A549 (cell line): ENCODE measurements around the gene UTP3. TPM values are rescaled to one million over a fixed set of nuclear protein-coding genes. Genes with fewer than 3 reads are reported as not detected.
"Not testable (repeated sequence)": the region's sequence is repeated elsewhere in the genome, so short reads cannot be mapped to it uniquely, and the experiment has no call there.

Source experiments
- ATAC-seq, 2 experiments: fragments of 200-7000 bp in 1 of 2; fragments of >200 bp in 1 of 2; cut with Nextera tagmentation in 1 of 2; cut with Tn5 transposase in 1 of 2; 3 replicates each; pipeline versions ENCODE4 v1.8.0 to v1.9.1; 2018 to 2020; ENCODE audit warnings: mild to moderate bottlenecking in 1 of 2, moderate library complexity in 1 of 2
- CTCF ChIA-PET: fragments of 300-600 bp; sonication (Branson Sonifier 250); formaldehyde crosslinking; extraction: SDS; loops from one replicate; lab custom pipeline; 2021; ENCODE audit warnings: antibody characterized with exemption, inconsistent platforms; lab: Yijun Ruan, JAX
- POLR2A ChIA-PET: fragments of 350-600 bp; formaldehyde crosslinking; extraction: SDS; loops from one replicate; lab custom pipeline; 2021; ENCODE audit warnings: antibody characterized with exemption, inconsistent platforms; lab: Yijun Ruan, JAX
- DNase-seq, 2 experiments: peaks; one replicate each; pipeline versions ENCODE4 v3.0.0 to v3.0.0-alpha.2; 2011 to 2016; ENCODE audit warnings: low read depth in 1 of 2, low spot score in 1 of 2
- FAIRE-seq: peaks from 2 replicates; lab custom pipeline; 2011; peaks lifted over from hg19 to GRCh38; lab: Jason Lieb, UNC
- H3K27ac ChIP-seq, 2 experiments: fragments of >200 bp; sonication (Bioruptor Twin); formaldehyde crosslinking; 3 replicates each; pipeline ENCODE4 v1.5.1; 2016 to 2017
- H3K4me1 ChIP-seq: fragments of >200 bp; sonication (Bioruptor Twin); formaldehyde crosslinking; 3 replicates; pipeline ENCODE4 v1.6.1; 2016
- H3K4me2 ChIP-seq: fragments of >200 bp; sonication (Bioruptor Twin); formaldehyde crosslinking; 3 replicates; pipeline ENCODE4 v1.6.1; 2016
- H3K4me3 ChIP-seq: fragments of >200 bp; sonication (Bioruptor Twin); formaldehyde crosslinking; 3 replicates; pipeline ENCODE4 v1.5.1; 2016
- H3K9me3 ChIP-seq: fragments of >200 bp; sonication (Bioruptor Twin); formaldehyde crosslinking; 3 replicates; pipeline ENCODE4 v1.6.1; 2016
- CBX8 ChIP-seq: fragments of 200-600 bp; sonication (generic); IDR thresholded peaks from 2 replicates; pipeline ENCODE4 v1.6.1; 2016
- CHD4 ChIP-seq: fragments of 200-600 bp; sonication (generic); IDR thresholded peaks from 2 replicates; pipeline ENCODE4 v1.6.1; 2016; ENCODE audit warnings: antibody characterized with exemption, mild to moderate bottlenecking, borderline replicate concordance
- EHF ChIP-seq: fragments of 250-450 bp; sonication (Bioruptor Pico); IDR thresholded peaks from 2 replicates; pipeline ENCODE4 v1.5.0; 2020; ENCODE audit warnings: mild to moderate bottlenecking
- FOSB ChIP-seq: fragments of 250-450 bp; sonication (Bioruptor Pico); IDR thresholded peaks from 2 replicates; pipeline ENCODE4 v1.5.0; 2020; ENCODE audit warnings: mild to moderate bottlenecking, moderate library complexity
- NFE2L2 ChIP-seq: fragments of 150-350 bp; conservative IDR thresholded peaks from 2 replicates; pipeline ENCODE4 v1.6.1; 2014; ENCODE audit warnings: low read length
- PHF8 ChIP-seq: fragments of 200-600 bp; sonication (generic); IDR thresholded peaks from 2 replicates; pipeline ENCODE4 v1.6.1; 2016; ENCODE audit warnings: low read depth, mild to moderate bottlenecking, antibody characterized with exemption, moderate library complexity, borderline replicate concordance
- POLR2AphosphoS2 ChIP-seq: conservative IDR thresholded peaks from 2 replicates; pipeline ENCODE4 v1.6.1; 2012; ENCODE audit warnings: low read length, improper control_type of control experiment, inconsistent platforms
- ZC3H11A ChIP-seq: fragments of 450-650 bp; IDR thresholded peaks from 2 replicates; pipeline ENCODE4 v1.6.1; 2014; ENCODE audit warnings: antibody characterized with exemption, mild to moderate bottlenecking
- ZSCAN20 ChIP-seq: fragments of 250-450 bp; sonication (Bioruptor Pico); IDR thresholded peaks from 2 replicates; pipeline ENCODE4 v1.8.0; 2022; ENCODE audit warnings: mild to moderate bottlenecking, moderate library complexity
- WGBS: methylation state at CpG from one replicate; pipeline ENCODE4 v1.1.6; 2017; ENCODE audit errors: missing lambda C conversion rate; 5-methylcytosine and 5-hydroxymethylcytosine counted together
- polyA plus RNA-seq, 4 experiments: library from polyadenylated mRNA; depleted of rRNA in 3 of 4; stranded (reverse); fragments of >200 nt; fragmentation: RNase III in 1 of 4; extraction: RNeasy Plus Mini Kit Qiagen cat#74134 plus additional on column Dnase treatment in 1 of 4; gene quantifications; 2 replicates in 3 of 4; 3 replicates in 1 of 4; pipeline ENCODE4 v1.2.3, GENCODE V29; 2011 to 2017
- TF ChIP-seq, protein P1 (sequence below): fragments of 200-600 bp; sonication (generic); IDR thresholded peaks from 2 replicates; pipeline ENCODE4 v1.6.1; 2016; ENCODE audit warnings: antibody characterized with exemption, mild to moderate bottlenecking, moderate library complexity
- TF ChIP-seq, protein P2 (sequence below): fragments of 250-450 bp; sonication (Bioruptor Pico); IDR thresholded peaks from 2 replicates; pipeline ENCODE4 v1.5.0; 2021; ENCODE audit warnings: mild to moderate bottlenecking, moderate library complexity, borderline replicate concordance

Gene UTP3
- polyA plus RNA-seq, 2 of the 4 experiments (the other 2 are of a cell fraction), result 24.8 to 44.6 TPM

DNA sequence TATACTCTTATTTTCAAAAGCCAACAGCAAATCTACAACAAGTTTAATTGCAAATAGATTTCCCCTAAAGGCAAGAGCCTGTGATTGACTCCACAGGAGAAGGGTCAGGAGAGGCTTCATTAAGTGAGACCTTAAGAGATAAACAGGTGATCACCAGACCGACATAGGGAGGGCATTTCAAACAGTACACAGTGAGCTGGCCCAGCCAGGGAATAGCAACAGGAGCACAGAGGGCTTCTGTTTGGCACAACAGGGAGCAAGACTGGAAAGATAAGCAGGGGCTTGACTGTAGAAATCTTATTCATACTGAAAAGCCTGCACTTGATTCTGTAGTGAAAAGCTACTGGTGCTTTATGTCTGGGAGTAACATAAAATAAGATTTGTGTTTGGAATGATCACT lies 37.3 kb downstream of the UTP3 start:
- ATAC-seq (no peak), DNase-seq (no peak), FAIRE-seq (no peak)
- no peak for TF ChIP-seq EHF (CRISPR knock-in tag)
- peaks cover 12% of the 10 kb centered on the region for H3K4me1 ChIP-seq
- ChIA-PET CTCF (interaction anchor here (0.7 to 1.2 kb wide), 4 partner anchors 9 to 22 kb away, joined by 3 to 4 read pairs (median 3); no protein-coding TSS in a partner anchor), POLR2A (interaction anchor here (0.6 to 0.7 kb wide), 2 partner anchors 48 to 112 kb away, joined by 4 to 9 read pairs; no protein-coding TSS in a partner anchor)
- no peak overlapping the region for H3K27ac ChIP-seq
- no peak overlapping the region for H3K4me2 ChIP-seq
- H3K9me3 ChIP-seq, result no peaks in the 10 kb centered on the region
- H3K4me3 ChIP-seq, result no peak overlapping the region
- 92% methylated on average over 1 of the region's 1 CpG for WGBS

- H3K4me1 ChIP-seq, result peaks cover 12% of the 10 kb centered on the region
- H3K27ac ChIP-seq, DNase-seq, FAIRE-seq, H3K4me2 ChIP-seq, POLR2A ChIA-PET, H3K4me3 ChIP-seq, H3K9me3 ChIP-seq, ATAC-seq: not testable (repeated sequence)
- CTCF ChIA-PET, result interaction anchor here (1.0 to 1.2 kb wide), 2 partner anchors 8 to 23 kb away, joined by 3 read pairs; no protein-coding TSS in a partner anchor
- 96% methylated on average over 11 of the region's 11 CpGs for WGBS
These were observed 38.2 kb downstream of the UTP3 start for GRCh38 chr4:70726515-70726914.

DNA sequence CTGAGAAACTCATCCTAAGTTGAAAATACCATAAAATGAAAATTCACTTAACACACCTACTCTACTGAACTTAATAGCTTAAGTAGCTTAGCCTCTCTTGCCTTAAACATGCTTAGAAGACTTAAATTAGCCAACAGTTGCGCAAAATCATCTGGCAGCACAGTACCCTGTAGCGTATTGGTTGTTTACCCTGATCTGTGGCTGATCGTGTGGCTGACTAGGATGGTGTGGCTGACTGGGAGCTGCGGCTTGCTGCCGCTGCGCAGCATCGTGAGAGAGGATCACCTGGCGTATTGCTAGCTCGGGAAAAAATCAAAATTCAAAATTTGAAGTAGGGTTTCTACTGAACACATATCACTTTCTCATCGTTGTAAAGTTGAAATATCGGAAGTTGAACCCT lies 39.8 kb downstream of the UTP3 start:
- Histone ChIP-seq H3K4me3 (no peak overlapping the region), H3K9me3 (no peaks in the 10 kb centered on the region), H3K27ac (no peak overlapping the region), H3K4me1 (no peaks in the 10 kb centered on the region), H3K4me2 (no peak overlapping the region)
- FAIRE-seq (no peak), DNase-seq (no peak), ATAC-seq (no peak)
- WGBS, result 84% methylated on average over 11 of the region's 11 CpGs
- TF ChIP-seq, protein P1, sequence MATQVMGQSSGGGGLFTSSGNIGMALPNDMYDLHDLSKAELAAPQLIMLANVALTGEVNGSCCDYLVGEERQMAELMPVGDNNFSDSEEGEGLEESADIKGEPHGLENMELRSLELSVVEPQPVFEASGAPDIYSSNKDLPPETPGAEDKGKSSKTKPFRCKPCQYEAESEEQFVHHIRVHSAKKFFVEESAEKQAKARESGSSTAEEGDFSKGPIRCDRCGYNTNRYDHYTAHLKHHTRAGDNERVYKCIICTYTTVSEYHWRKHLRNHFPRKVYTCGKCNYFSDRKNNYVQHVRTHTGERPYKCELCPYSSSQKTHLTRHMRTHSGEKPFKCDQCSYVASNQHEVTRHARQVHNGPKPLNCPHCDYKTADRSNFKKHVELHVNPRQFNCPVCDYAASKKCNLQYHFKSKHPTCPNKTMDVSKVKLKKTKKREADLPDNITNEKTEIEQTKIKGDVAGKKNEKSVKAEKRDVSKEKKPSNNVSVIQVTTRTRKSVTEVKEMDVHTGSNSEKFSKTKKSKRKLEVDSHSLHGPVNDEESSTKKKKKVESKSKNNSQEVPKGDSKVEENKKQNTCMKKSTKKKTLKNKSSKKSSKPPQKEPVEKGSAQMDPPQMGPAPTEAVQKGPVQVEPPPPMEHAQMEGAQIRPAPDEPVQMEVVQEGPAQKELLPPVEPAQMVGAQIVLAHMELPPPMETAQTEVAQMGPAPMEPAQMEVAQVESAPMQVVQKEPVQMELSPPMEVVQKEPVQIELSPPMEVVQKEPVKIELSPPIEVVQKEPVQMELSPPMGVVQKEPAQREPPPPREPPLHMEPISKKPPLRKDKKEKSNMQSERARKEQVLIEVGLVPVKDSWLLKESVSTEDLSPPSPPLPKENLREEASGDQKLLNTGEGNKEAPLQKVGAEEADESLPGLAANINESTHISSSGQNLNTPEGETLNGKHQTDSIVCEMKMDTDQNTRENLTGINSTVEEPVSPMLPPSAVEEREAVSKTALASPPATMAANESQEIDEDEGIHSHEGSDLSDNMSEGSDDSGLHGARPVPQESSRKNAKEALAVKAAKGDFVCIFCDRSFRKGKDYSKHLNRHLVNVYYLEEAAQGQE, result no peak
- TF ChIP-seq CBX8 (no peak), ZC3H11A (no peak), FOSB (CRISPR knock-in tag) (no peak), CHD4 (no peak), NFE2L2 (no peak), PHF8 (no peak), POLR2AphosphoS2 (no peak), ZSCAN20 (CRISPR knock-in tag) (no peak)
- TF ChIP-seq, protein P2, sequence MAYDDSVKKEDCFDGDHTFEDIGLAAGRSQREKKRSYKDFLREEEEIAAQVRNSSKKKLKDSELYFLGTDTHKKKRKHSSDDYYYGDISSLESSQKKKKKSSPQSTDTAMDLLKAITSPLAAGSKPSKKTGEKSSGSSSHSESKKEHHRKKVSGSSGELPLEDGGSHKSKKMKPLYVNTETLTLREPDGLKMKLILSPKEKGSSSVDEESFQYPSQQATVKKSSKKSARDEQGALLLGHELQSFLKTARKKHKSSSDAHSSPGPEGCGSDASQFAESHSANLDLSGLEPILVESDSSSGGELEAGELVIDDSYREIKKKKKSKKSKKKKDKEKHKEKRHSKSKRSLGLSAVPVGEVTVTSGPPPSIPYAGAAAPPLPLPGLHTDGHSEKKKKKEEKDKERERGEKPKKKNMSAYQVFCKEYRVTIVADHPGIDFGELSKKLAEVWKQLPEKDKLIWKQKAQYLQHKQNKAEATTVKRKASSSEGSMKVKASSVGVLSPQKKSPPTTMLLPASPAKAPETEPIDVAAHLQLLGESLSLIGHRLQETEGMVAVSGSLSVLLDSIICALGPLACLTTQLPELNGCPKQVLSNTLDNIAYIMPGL (CRISPR knock-in tag), result no peak
- CTCF ChIA-PET, result interaction anchor here (0.7 to 0.9 kb wide), 2 partner anchors 9 to 110 kb away, joined by 3 read pairs; no protein-coding TSS in a partner anchor
- POLR2A ChIA-PET, result no interaction called here

GRCh38 chr4:70732878-70733277 lies 44.5 kb downstream of the UTP3 start:
- DNase-seq, ATAC-seq, H3K4me3 ChIP-seq, H3K9me3 ChIP-seq, POLR2A ChIA-PET, CTCF ChIA-PET, H3K27ac ChIP-seq, FAIRE-seq, H3K4me2 ChIP-seq: not testable (repeated sequence)
- 92% methylated on average over 9 of the region's 9 CpGs for WGBS
- peaks cover 20% of the 10 kb centered on the region for H3K4me1 ChIP-seq
